Erythroblast (primary cell): ENCODE measurements around the gene PTPRD.

Experiments used
- DNase-seq, 2 experiments: peaks; one replicate each; lab custom pipeline; 2025; lab: John Stamatoyannopoulos, UW
- GATA1 ChIP-seq: IDR thresholded peaks from 2 replicates; pipeline ENCODE4 v1.6.1; 2011; ENCODE audit warnings: low read depth, mild to moderate bottlenecking, control low read depth, low read length, moderate library complexity
- POLR2A ChIP-seq: IDR thresholded peaks from 2 replicates; pipeline ENCODE4 v1.6.1; 2011; ENCODE audit warnings: mild to moderate bottlenecking, low read length

PTPRD gene

GRCh38 chr9:8616414-8616813 is 1996.4 kb downstream of the PTPRD start:
- no peak for DNase-seq
- TF ChIP-seq POLR2A = no peak
- no peak for TF ChIP-seq GATA1

GRCh38 chr9:8614926-8615440 is 1997.8 kb downstream of the PTPRD start:
- TF ChIP-seq POLR2A (no peak), GATA1 (no peak)
- no peak for DNase-seq

DNA sequence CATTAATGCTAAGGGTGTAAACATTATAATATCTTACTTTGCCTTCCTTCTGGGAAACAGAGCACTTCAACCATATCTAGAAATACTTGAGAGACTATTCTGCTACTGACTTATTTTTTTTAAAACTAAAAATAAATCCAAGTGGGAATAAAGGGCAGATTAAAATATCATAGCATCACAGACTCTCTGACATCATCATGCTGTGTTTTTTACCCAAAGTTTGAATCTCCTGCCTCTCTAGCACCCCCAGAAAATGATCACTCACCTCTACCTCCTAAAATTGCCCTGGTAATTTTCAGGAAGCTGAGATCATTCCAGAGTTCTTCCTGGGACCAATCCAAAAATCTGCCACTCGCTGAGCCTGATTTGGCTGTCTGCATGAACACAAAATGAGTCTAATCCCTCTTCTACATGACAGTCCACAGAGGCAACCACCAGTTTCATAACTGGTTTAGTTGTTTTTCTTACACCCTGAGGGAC is 1999.4 kb downstream of the PTPRD start:
- TF ChIP-seq POLR2A (no peak), GATA1 (no peak)
- no peak for DNase-seq

DNA sequence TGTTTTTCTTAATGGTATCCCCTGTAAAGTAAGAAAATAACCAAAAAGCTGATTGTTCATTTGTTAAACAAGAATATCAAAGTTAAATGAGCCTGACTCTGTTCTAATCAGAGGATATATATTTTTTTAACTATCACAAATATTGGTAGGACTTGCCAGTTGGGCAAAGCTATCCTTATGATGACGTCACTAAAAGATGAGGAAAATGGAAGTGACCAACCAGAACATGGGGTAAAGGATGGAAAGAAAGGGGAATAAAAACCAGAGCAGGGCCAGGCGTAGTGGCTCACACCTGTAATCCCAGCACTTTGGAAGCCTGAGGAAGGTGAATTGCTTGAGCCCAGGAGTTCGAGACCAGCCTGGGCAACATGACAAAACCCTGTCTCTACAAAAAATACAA is 2001.6 kb downstream of the PTPRD start:
- TF ChIP-seq GATA1 = no peak
- no peak for TF ChIP-seq POLR2A
- DNase-seq = no peak

DNA sequence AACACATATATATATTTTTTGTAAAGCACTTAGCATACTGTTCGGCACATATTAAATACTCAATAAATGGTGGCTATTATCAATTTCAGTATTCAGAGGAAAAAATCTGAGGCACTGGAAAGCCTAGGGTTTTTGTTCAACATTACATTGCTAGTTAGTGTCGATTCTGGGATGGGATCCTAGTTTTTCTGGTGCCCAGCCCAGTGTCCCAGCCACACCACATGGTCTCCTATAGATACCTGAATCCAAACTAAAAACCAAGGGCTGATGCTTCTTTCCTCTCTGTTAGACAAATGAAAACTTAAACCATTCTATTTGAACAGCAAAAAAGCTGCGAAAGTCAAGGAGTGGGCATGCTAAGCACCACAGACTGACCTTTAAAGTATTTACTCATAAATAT is 2002.5 kb downstream of the PTPRD start:
- no peak for DNase-seq
- TF ChIP-seq GATA1 (no peak), POLR2A (no peak)

- TF ChIP-seq POLR2A (no peak), GATA1 (no peak)
- DNase-seq = no peak
Measured at GRCh38 chr9:8605096-8605495, 2007.7 kb downstream of the PTPRD start.

- TF ChIP-seq POLR2A (no peak), GATA1 (no peak)
- DNase-seq = no peak
Measured at GRCh38 chr9:8604201-8604600, 2008.6 kb downstream of the PTPRD start.

DNA sequence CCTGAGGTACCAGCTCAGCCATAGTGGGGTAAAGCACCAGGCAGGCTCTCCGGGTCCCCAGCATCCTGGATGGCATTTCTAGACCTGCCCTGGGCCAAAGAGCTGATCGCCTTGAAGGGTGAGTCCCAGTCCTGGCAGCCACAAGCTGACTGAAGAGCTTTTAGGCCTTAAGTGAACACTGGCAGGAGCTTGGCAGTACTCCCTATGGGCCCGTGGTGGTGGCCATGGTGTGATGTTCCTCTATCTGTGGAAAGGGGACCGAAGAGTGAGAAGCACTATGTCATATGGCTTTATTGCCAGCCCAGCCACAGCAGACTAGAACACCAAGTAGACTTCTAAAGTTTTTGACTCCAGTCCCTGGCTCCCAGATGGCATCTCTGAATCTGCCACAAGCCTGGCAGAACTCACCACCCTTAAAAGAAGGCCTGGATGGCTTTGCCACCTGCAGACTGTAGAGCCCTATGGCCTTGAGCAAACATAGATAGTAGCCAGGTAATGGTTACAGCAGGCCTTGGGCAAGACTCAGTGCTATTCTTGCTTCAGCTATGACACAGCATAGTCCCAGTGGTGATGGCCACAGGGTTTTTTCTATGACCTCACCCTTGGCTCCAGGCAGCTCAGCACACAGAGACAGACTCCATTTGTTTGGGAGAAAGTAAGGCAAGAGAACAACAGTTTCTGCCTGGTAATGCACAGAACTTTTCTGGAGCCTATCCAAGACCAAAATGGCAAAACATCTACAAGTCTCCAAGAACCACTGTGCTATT is 2011.7 kb downstream of the PTPRD start:
- TF ChIP-seq POLR2A = no peak
- no peak for TF ChIP-seq GATA1
- no peak for DNase-seq

GRCh38 chr9:8599937-8600336 is 2012.9 kb downstream of the PTPRD start:
- no peak for DNase-seq
- TF ChIP-seq POLR2A (no peak), GATA1 (no peak)

- TF ChIP-seq POLR2A (no peak), GATA1 (no peak)
- no peak for DNase-seq
Measured at GRCh38 chr9:8589476-8589875, 2023.3 kb downstream of the PTPRD start.

DNA sequence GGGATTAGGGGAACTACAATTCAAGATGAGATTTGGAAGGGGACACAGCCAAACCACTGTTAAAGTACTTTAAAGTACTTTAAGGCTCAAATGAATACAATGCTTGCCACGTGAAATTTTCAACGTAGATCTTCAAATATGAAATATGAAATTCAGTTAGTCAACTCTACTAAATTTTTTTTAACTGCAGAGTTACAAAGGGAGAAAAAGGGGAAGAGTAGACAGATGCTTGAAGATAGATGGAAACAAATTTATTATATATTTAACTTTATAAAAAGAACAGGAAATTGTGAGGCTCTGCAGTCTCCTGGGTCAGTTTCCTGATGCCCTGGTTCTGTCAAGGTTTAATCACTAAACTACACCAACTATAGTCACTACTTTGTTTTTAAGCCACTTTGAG is 2027.8 kb downstream of the PTPRD start:
- no peak for DNase-seq
- TF ChIP-seq POLR2A = no peak
- TF ChIP-seq GATA1 = no peak

- TF ChIP-seq POLR2A = no peak
- no peak for TF ChIP-seq GATA1
- DNase-seq = no peak
Measured at GRCh38 chr9:8579661-8580060, 2033.1 kb downstream of the PTPRD start.

GRCh38 chr9:8576741-8577140 is 2036.1 kb downstream of the PTPRD start:
- TF ChIP-seq GATA1 = no peak
- no peak for TF ChIP-seq POLR2A
- no peak for DNase-seq

GRCh38 chr9:8574846-8575245 is 2038.0 kb downstream of the PTPRD start:
- TF ChIP-seq GATA1 (no peak), POLR2A (no peak)
- no peak for DNase-seq

DNA sequence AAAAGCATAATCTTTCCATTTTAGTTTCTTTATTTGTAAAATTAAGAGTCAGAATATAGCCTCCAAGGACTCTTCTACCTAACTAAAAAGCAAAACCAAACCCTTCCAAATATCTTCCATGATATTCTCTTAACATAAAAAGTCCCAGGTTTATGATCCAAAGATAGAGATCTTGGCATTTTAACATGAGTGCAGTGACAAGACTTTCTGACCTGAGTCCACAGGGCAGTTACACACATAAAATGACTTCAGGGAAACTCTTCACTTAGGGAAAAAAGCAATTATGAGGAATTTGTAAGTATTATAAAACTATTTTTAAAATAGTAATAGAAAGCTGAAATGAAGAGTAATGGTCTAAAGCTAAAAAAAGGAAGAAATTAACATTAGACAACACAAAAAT is 2040.6 kb downstream of the PTPRD start:
- DNase-seq = no peak
- TF ChIP-seq POLR2A (no peak), GATA1 (no peak)
